ENCODE measurements around the gene CLSTN2. TPM values are rescaled to one million over a fixed set of nuclear protein-coding genes. Genes with fewer than 3 reads are reported as not detected.

Gene CLSTN2
- total RNA-seq, 2 donors from 2014 or later: 13.6 to 28.3 TPM

DNA sequence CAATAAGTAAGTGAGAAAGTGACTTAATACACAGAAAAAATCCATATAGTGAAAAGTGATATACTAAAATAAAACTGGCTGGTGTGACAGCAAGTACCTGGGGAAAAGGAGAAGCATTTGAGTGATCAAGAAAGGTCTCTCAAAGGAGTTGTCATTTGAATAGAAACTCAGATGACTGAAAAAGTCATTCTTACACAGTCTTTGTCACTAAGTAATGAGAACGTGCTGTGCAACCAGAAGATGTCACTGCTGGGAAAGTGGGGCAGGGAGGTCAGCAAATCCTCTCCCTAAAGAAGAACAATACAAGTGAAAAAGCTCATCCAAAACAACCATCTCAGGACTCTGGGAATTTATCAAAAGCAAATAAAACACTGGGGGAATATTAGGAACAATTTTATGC is 425.3 kb downstream of the CLSTN2 start:
- H3K4me3 ChIP-seq: no peak overlapping the region
- H3K4me1 ChIP-seq: peaks cover 0 to 9% of the 10 kb centered on the region in 2 donors
- no peaks in the 10 kb centered on the region for H3K36me3 ChIP-seq
- TF ChIP-seq, protein P1, sequence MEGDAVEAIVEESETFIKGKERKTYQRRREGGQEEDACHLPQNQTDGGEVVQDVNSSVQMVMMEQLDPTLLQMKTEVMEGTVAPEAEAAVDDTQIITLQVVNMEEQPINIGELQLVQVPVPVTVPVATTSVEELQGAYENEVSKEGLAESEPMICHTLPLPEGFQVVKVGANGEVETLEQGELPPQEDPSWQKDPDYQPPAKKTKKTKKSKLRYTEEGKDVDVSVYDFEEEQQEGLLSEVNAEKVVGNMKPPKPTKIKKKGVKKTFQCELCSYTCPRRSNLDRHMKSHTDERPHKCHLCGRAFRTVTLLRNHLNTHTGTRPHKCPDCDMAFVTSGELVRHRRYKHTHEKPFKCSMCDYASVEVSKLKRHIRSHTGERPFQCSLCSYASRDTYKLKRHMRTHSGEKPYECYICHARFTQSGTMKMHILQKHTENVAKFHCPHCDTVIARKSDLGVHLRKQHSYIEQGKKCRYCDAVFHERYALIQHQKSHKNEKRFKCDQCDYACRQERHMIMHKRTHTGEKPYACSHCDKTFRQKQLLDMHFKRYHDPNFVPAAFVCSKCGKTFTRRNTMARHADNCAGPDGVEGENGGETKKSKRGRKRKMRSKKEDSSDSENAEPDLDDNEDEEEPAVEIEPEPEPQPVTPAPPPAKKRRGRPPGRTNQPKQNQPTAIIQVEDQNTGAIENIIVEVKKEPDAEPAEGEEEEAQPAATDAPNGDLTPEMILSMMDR (IDR thresholded peaks at IDR 0.05): peak in 1 of 2 donors; percentile 13
- H3K27me3 ChIP-seq: no peaks in the 10 kb centered on the region
- H3K9me3 ChIP-seq: no peaks in the 10 kb centered on the region
- DNase-seq (ENCODE audit: low spot score): no peak
- H3K27ac ChIP-seq: no peak overlapping the region

GRCh38 chr3:140363801-140364200 is 428.8 kb downstream of the CLSTN2 start:
- TF ChIP-seq, protein P1 (IDR thresholded peaks at IDR 0.05): no peak
- no peaks in the 10 kb centered on the region for H3K27me3 ChIP-seq
- H3K36me3 ChIP-seq: no peaks in the 10 kb centered on the region
- DNase-seq (ENCODE audit: low spot score): no peak
- no peaks in the 10 kb centered on the region for H3K9me3 ChIP-seq
- peaks cover 0 to 9% of the 10 kb centered on the region in 2 donors for H3K4me1 ChIP-seq
- H3K27ac ChIP-seq: no peak overlapping the region
- H3K4me3 ChIP-seq: no peak overlapping the region

- H3K27me3 ChIP-seq: no peaks in the 10 kb centered on the region
- no peaks in the 10 kb centered on the region for H3K9me3 ChIP-seq
- no peaks in the 10 kb centered on the region for H3K36me3 ChIP-seq
- TF ChIP-seq, protein P1 (IDR thresholded peaks at IDR 0.05): no peak
- H3K4me1 ChIP-seq: peaks cover 0 to 9% of the 10 kb centered on the region in 2 donors
- no peak overlapping the region for H3K4me3 ChIP-seq
- DNase-seq (ENCODE audit: low spot score): no peak
- no peak overlapping the region for H3K27ac ChIP-seq
Observed at GRCh38 chr3:140365872-140366697, 431.1 kb downstream of the CLSTN2 start.

DNA sequence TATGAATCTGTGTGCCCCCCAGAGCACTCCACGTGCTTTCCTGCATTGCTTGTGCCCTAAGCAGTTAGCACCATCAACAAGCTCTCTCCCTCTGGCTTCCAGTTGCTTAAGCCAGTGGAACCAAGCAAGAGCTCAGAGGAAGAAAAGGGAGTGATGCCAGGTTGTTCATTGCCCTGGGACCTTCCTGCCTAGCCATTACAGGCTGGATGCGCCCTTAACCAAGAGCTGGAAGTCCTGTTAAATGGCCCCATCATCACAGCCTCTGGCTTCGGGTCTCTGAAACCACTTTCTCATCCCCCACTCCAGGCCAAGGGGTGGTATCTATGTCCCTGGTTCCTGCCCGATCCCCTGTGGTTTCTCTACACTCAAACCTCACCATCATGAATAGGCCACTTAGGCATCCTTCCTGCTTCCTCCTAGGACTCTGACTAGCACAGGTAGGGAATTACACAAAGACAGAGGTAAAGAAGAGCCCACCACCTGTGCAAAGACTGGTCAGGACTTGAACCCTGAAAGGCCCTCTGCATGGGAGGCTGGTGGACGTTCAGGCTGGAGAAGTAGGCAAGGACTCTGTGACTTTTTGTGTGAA is 433.3 kb downstream of the CLSTN2 start:
- H3K9me3 ChIP-seq: no peaks in the 10 kb centered on the region
- H3K27me3 ChIP-seq: no peaks in the 10 kb centered on the region
- H3K4me1 ChIP-seq: peaks cover 0 to 8% of the 10 kb centered on the region in 2 donors
- no peak for DNase-seq (ENCODE audit: low spot score)
- H3K36me3 ChIP-seq: no peaks in the 10 kb centered on the region
- TF ChIP-seq, protein P1 (IDR thresholded peaks at IDR 0.05): no peak
- no peak overlapping the region for H3K4me3 ChIP-seq
- no peak overlapping the region for H3K27ac ChIP-seq

- DNase-seq (ENCODE audit: low spot score): no peak
- H3K27ac ChIP-seq: no peak overlapping the region
- H3K9me3 ChIP-seq: no peaks in the 10 kb centered on the region
- TF ChIP-seq, protein P1 (IDR thresholded peaks at IDR 0.05): no peak
- H3K27me3 ChIP-seq: no peaks in the 10 kb centered on the region
- H3K36me3 ChIP-seq: no peaks in the 10 kb centered on the region
- no peaks in the 10 kb centered on the region for H3K4me1 ChIP-seq
- no peak overlapping the region for H3K4me3 ChIP-seq
Observed at GRCh38 chr3:140370686-140371085, 435.7 kb downstream of the CLSTN2 start.

Measured in right atrium auricular region (tissue), 2 donors.